SK-N-SH (cell line): ENCODE data around the gene NEK3. TPM values are rescaled to one million over a fixed set of nuclear protein-coding genes. Genes with fewer than 3 reads are reported as not detected.

ENCODE experiments used
- CTCF ChIA-PET: fragments of 300-600, 350-600 bp; formaldehyde crosslinking; extraction: SDS; loops from one replicate; lab custom pipeline; 2021; lab: Yijun Ruan, JAX
- POLR2A ChIA-PET: fragments of 350-600 bp; sonication (Branson Sonifier 250); formaldehyde crosslinking; extraction: SDS; loops from one replicate; lab custom pipeline; 2020; ENCODE audit warnings: antibody characterized with exemption, inconsistent platforms; lab: Yijun Ruan, JAX
- DNase-seq: peaks from one replicate; pipeline ENCODE4 v3.0.0; 2012
- H2AFZ ChIP-seq: fragments of 200-600 bp; sonication (generic); 2 replicates; pipeline ENCODE4 v1.8.1; 2016; ENCODE audit warnings: antibody characterized with exemption, mild to moderate bottlenecking, low read depth
- H3F3A ChIP-seq: fragments of 200-600 bp; sonication (generic); replicated peaks from 2 replicates; pipeline ENCODE3; 2016; ENCODE audit warnings: antibody characterized with exemption, mild to moderate bottlenecking; ENCODE audit not compliant: insufficient read depth
- H3K27ac ChIP-seq, 2 experiments: fragments of 200-500 bp in 1 of 2; fragments of 200-600 bp in 1 of 2; sonication (Bioruptor generic) in 1 of 2; sonication (generic), shearing (Covaris generic) in 1 of 2; 2 replicates each; pipeline versions ENCODE4 v1.5.1 to v1.6.1; 2014 to 2016; ENCODE audit warnings: low read depth in 2 of 2, inconsistent platforms in 1 of 2, low read length in 1 of 2, mild to moderate bottlenecking in 1 of 2, mixed read lengths in 1 of 2
- H3K27me3 ChIP-seq: fragments of 200-600 bp; sonication (generic), shearing (Covaris generic); 2 replicates; pipeline ENCODE4 v1.6.1; 2016; ENCODE audit warnings: mixed run types; ENCODE audit not compliant: insufficient read depth
- H3K36me3 ChIP-seq, 2 experiments: fragments of 200-500 bp in 1 of 2; fragments of 200-600 bp in 1 of 2; sonication (Bioruptor generic) in 1 of 2; sonication (generic) in 1 of 2; replicated peaks in 1 of 2; 2 replicates each; pipeline versions ENCODE3 to v1.5.1; 2014 to 2016; ENCODE audit warnings: low read length in 1 of 2, mild to moderate bottlenecking in 1 of 2; ENCODE audit not compliant: insufficient read depth in 2 of 2, control insufficient read depth in 1 of 2
- H3K4me1 ChIP-seq, 2 experiments: fragments of 200-500 bp in 1 of 2; fragments of 200-600 bp in 1 of 2; sonication (Bioruptor generic) in 1 of 2; sonication (generic), shearing (Covaris generic) in 1 of 2; 2 replicates each; pipeline versions ENCODE4 v1.5.1 to v1.6.1; 2014 to 2016; ENCODE audit warnings: low read depth in 1 of 2, low read length in 1 of 2, mixed run types in 1 of 2; ENCODE audit not compliant: insufficient read depth in 2 of 2, control insufficient read depth in 1 of 2
- H3K4me2 ChIP-seq: fragments of 200-600 bp; sonication (generic), shearing (Covaris generic); 2 replicates; pipeline ENCODE4 v1.6.1; 2017; ENCODE audit warnings: mixed run types
- H3K4me3 ChIP-seq, 2 experiments: fragments of 200-500 bp in 1 of 2; fragments of 200-600 bp in 1 of 2; sonication (Bioruptor generic) in 1 of 2; sonication (generic), shearing (Covaris generic) in 1 of 2; 2 replicates each; pipeline versions ENCODE4 v1.5.1 to v1.8.1; 2014 to 2016; ENCODE audit warnings: low read depth in 2 of 2, inconsistent platforms in 1 of 2, low read length in 1 of 2, mild to moderate bottlenecking in 1 of 2, mixed read lengths in 1 of 2, moderate library complexity in 1 of 2
- H3K79me2 ChIP-seq: fragments of 200-600 bp; sonication (generic); 2 replicates; pipeline ENCODE4 v1.8.1; 2017; ENCODE audit warnings: mild to moderate bottlenecking; ENCODE audit not compliant: insufficient read depth
- H3K9ac ChIP-seq: fragments of 200-600 bp; sonication (generic); 2 replicates; pipeline ENCODE4 v1.6.1; 2017; ENCODE audit warnings: mixed run types
- H3K9me2 ChIP-seq: fragments of 200-600 bp; sonication (generic); 2 replicates; pipeline ENCODE4 v1.6.1; 2017; ENCODE audit warnings: mixed run types
- H3K9me3 ChIP-seq: fragments of 200-600 bp; sonication (generic); 2 replicates; pipeline ENCODE4 v1.6.1; 2017; ENCODE audit warnings: mixed run types, mild to moderate bottlenecking, moderate library complexity
- H4K20me1 ChIP-seq: fragments of 200-600 bp; sonication (generic); 2 replicates; pipeline ENCODE4 v1.6.1; 2017; ENCODE audit warnings: mild to moderate bottlenecking, mixed run types; ENCODE audit not compliant: insufficient read depth
- CHD2 ChIP-seq: fragments of 150-350 bp; IDR thresholded peaks from 2 replicates; pipeline ENCODE4 v1.6.1; 2018; ENCODE audit warnings: low read length; ENCODE audit not compliant: partially characterized antibody
- CTCF ChIP-seq: fragments of 200-600 bp; sonication (generic); IDR thresholded peaks from 2 replicates; pipeline ENCODE4 v1.6.1; 2017; ENCODE audit warnings: antibody characterized with exemption, mild to moderate bottlenecking, moderate library complexity
- ELF1 ChIP-seq: IDR thresholded peaks from 2 replicates; pipeline ENCODE4 v1.4.0; 2012
- EZH2phosphoT487 ChIP-seq: fragments of 200-600 bp; sonication (generic); IDR thresholded peaks from 2 replicates; pipeline ENCODE4 v1.6.1; 2017; ENCODE audit warnings: low read depth, mixed run types, mild to moderate bottlenecking, antibody characterized with exemption, moderate library complexity, borderline replicate concordance
- FOSL2 ChIP-seq: IDR thresholded peaks from 2 replicates; pipeline ENCODE4 v1.4.0; 2012; ENCODE audit warnings: low read depth, mild to moderate bottlenecking, moderate library complexity, borderline replicate concordance
- FOXM1 ChIP-seq: IDR thresholded peaks from 2 replicates; pipeline ENCODE4 v1.4.0; 2012; ENCODE audit warnings: low read depth, mild to moderate bottlenecking
- GABPA ChIP-seq: IDR thresholded peaks from 2 replicates; pipeline ENCODE4 v1.4.0; 2012; ENCODE audit warnings: low read depth, mild to moderate bottlenecking
- IRF3 ChIP-seq: fragments of 150-350 bp; IDR thresholded peaks from 2 replicates; pipeline ENCODE4 v1.6.1; 2016; ENCODE audit warnings: mild to moderate bottlenecking, low read depth, low read length
- JUND ChIP-seq: IDR thresholded peaks from 2 replicates; pipeline ENCODE4 v1.4.0; 2012
- MAX ChIP-seq: IDR thresholded peaks from 2 replicates; pipeline ENCODE4 v1.4.0; 2012; ENCODE audit warnings: low read depth
- MXI1 ChIP-seq: IDR thresholded peaks from 2 replicates; pipeline ENCODE4 v1.6.1; 2012; ENCODE audit warnings: mild to moderate bottlenecking, low read depth, low read length, improper control_type of control experiment
- POLR2AphosphoS5 ChIP-seq: IDR thresholded peaks from 2 replicates; pipeline ENCODE4 v1.6.1; 2012; ENCODE audit warnings: low read depth, low read length
- RXRA ChIP-seq: IDR thresholded peaks from 2 replicates; pipeline ENCODE4 v1.4.0; 2012; ENCODE audit warnings: low read depth, mild to moderate bottlenecking, borderline replicate concordance
- SIN3A ChIP-seq: IDR thresholded peaks from 2 replicates; pipeline ENCODE4 v1.6.1; 2012; ENCODE audit warnings: low read depth, mild to moderate bottlenecking, low read length, moderate library complexity, borderline replicate concordance
- SMC3 ChIP-seq: IDR thresholded peaks from 2 replicates; pipeline ENCODE4 v1.6.1; 2012; ENCODE audit warnings: low read depth, low read length, improper control_type of control experiment
- TEAD4 ChIP-seq: IDR thresholded peaks from 2 replicates; pipeline ENCODE4 v1.4.0; 2012; ENCODE audit warnings: mild to moderate bottlenecking, borderline replicate concordance; ENCODE audit not compliant: insufficient read depth
- USF2 ChIP-seq: fragments of 150-350 bp; IDR thresholded peaks from 2 replicates; pipeline ENCODE4 v1.6.1; 2017; ENCODE audit warnings: antibody characterized with exemption, low read length, low read depth, borderline replicate concordance
- ZBTB33 ChIP-seq: IDR thresholded peaks from 2 replicates; pipeline ENCODE4 v1.4.0; 2012; ENCODE audit warnings: low read depth, borderline replicate concordance
- WGBS: methylation state at CpG from one replicate; pipeline ENCODE4 v1.1.6; 2017; ENCODE audit warnings: low lambda C conversion rate; 5-methylcytosine and 5-hydroxymethylcytosine counted together
- polyA plus RNA-seq, 3 experiments: library from polyadenylated mRNA; depleted of rRNA; stranded (reverse); fragments of >200 nt; gene quantifications; 2 replicates each; pipeline ENCODE4 v1.2.3, GENCODE V29; 2012
- TF ChIP-seq, protein P1 (sequence below): IDR thresholded peaks from 2 replicates; pipeline ENCODE4 v1.4.0; 2012; ENCODE audit warnings: low read depth, borderline replicate concordance

NEK3 gene
- polyA plus RNA-seq, 1 of the 3 experiments (the other 2 are of a cell fraction): 12.7 TPM

GRCh38 chr13:52147225-52147624 is 12.2 kb downstream of the NEK3 start:
- Histone ChIP-seq H3K9ac (no peak overlapping the region), H2AFZ (no peak overlapping the region; the same call in 1 of the 2 replicates), H3K4me1 (no peaks in the 10 kb centered on the region), H3K27me3 (no peaks in the 10 kb centered on the region), H3K36me3 (peaks cover 22 to 44% of the 10 kb centered on the region in 2 experiments), H3K79me2 (no peaks in the 10 kb centered on the region), H4K20me1 (no peaks in the 10 kb centered on the region), H3K9me3 (no peaks in the 10 kb centered on the region), H3F3A (no peaks in the 10 kb centered on the region), H3K9me2 (no peaks in the 10 kb centered on the region), H3K27ac (no peak overlapping the region), H3K4me2 (no peak overlapping the region), H3K4me3 (no peak overlapping the region)
- no peak for DNase-seq
- 12% methylated on average over 1 of the region's 1 CpG for WGBS
- POLR2A ChIA-PET: no interaction called here
- CTCF ChIA-PET: interaction anchor here (1.5 kb wide), 1 partner anchor 303 kb away, joined by 4 read pairs; the partner anchor contains the start of gene VPS36
- TF ChIP-seq ELF1 (no peak), USF2 (no peak), CHD2 (no peak)
- TF ChIP-seq, protein P1, sequence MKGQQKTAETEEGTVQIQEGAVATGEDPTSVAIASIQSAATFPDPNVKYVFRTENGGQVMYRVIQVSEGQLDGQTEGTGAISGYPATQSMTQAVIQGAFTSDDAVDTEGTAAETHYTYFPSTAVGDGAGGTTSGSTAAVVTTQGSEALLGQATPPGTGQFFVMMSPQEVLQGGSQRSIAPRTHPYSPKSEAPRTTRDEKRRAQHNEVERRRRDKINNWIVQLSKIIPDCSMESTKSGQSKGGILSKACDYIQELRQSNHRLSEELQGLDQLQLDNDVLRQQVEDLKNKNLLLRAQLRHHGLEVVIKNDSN: no peak

DNA sequence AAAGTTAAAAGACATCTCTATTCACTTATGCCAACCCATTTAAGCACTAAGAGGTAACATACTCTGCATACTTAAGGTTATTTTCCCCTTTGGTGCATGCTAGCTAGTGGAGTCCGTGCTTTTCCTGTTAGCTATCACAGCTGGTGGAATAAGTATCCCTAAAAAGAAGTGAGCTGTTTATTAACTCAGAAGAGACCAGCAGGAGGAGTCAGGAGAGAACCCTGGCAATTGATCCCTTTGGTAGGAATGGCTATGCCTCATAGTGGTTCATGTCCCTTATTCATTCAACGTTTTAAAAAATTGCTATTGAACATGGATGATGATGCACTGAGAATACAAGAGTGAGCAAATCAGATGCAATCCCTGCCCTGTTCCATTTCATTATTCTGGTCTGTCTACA is 18.1 kb downstream of the NEK3 start:
- Histone ChIP-seq H3K79me2 (no peaks in the 10 kb centered on the region), H3K9me2 (no peaks in the 10 kb centered on the region), H4K20me1 (no peaks in the 10 kb centered on the region), H3K27ac (no peak overlapping the region), H3K27me3 (no peaks in the 10 kb centered on the region), H3K9ac (no peak overlapping the region), H3K4me1 (no peaks in the 10 kb centered on the region), H3F3A (peaks cover 2% of the 10 kb centered on the region), H3K36me3 (peaks cover 7 to 27% of the 10 kb centered on the region in 2 experiments), H2AFZ (no peak overlapping the region), H3K4me2 (no peak overlapping the region), H3K4me3 (no peak overlapping the region), H3K9me3 (no peaks in the 10 kb centered on the region)
- ChIA-PET CTCF (interaction anchor here (1.0 to 3.3 kb wide), 4 partner anchors 14 to 310 kb away, joined by 3 to 21 read pairs (median 4); partner anchors contain the start of gene NEK5), POLR2A (no interaction called here)
- WGBS: 68% methylated on average over 2 of the region's 2 CpGs
- no peak for DNase-seq
- TF ChIP-seq POLR2AphosphoS5: no peak
- TF ChIP-seq JUND: no peak
- TF ChIP-seq TEAD4: no peak
- no peak for TF ChIP-seq FOXM1
- TF ChIP-seq MXI1: no peak
- TF ChIP-seq GABPA: no peak
- no peak for TF ChIP-seq EZH2phosphoT487
- TF ChIP-seq FOSL2: no peak
- TF ChIP-seq, protein P1: no peak
- no peak for TF ChIP-seq SMC3
- TF ChIP-seq CTCF: no peak
- no peak for TF ChIP-seq RXRA
- TF ChIP-seq ZBTB33: no peak
- no peak for TF ChIP-seq MAX
- no peak for TF ChIP-seq SIN3A
- TF ChIP-seq IRF3: no peak
